Activated CD8-positive, alpha-beta memory T cell treated with anti-CD3 and anti-CD28 coated beads, Interleukin-2, amount 50 U/mL, for 24 hours (primary cell): ENCODE data around the gene MGLL.
"Not testable (repeated sequence)": the region's sequence is repeated elsewhere in the genome, so short reads cannot be mapped to it uniquely, and the experiment has no call there.

Experiments
- DNase-seq: peaks from one replicate; pipeline ENCODE4 v3.0.0-alpha.2; 2020; ENCODE audit errors: extremely low read depth

The MGLL gene

DNA sequence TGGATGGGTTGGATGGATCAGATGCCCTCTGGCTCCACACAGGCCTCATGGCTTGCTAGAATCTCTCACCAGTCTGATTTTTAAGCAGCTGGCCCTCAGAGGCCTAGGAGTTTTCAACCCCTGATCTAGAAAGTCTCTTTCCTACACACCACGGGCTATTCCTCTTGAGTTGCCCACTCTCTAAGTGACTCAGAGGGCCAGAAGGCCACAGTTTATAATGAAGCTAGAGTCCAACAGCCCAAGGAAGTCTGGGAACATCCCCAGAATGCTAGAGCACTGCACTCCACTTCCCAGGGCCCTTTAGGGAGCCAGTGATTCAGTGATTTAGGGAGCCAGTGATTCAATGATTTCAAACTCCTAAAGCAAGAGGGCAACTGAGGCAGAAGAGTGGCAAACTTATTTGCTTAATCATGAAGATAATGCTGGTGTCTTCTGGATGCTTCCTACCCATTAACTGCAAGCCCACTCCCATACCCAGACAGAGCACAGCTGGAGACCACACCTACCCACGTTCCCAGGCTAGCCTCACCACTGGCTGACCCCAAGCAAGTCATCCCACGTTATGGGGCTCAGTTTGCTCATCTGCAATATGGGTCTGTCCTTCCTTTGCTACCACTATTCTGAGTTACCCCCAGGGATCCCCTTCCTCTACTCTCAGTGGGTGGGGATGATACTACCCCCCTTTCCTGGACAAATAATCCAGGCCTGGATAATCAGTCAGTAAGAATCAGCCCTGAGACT is 112.8 kb downstream of the MGLL start:
- no peak for DNase-seq

- no peak for DNase-seq
Observed at GRCh38 chr3:127708837-127709236, 113.5 kb downstream of the MGLL start.

- no peak for DNase-seq
Observed at GRCh38 chr3:127707851-127708411, 114.4 kb downstream of the MGLL start.

DNA sequence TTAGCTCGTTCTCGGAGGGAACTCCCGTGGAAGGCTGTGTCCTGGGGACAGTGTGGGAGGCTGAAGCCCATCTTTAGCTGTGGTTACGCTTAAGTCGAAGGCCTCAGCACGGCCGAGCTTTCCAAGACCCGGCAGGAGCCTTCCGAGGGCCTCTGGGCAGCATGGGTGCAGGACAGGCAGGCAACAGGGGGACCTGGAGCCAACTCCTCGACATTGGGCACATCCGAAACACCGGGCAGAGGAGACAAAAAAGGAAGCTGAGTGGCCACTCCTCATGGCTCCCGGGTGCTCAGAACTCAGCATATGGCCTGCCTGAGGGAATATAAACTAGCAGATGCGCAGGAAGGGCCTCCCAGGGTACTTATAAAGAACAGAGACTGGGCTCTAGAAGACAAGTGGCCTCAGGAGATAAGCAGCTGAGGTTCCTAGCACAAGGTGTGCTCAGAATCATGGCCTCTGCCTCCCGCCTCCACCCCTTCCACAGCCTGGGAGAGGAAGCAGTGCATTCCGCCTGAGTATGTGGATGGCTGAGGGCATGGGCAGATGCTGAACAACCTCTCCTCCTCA is 115.4 kb downstream of the MGLL start:
- no peak for DNase-seq

DNA sequence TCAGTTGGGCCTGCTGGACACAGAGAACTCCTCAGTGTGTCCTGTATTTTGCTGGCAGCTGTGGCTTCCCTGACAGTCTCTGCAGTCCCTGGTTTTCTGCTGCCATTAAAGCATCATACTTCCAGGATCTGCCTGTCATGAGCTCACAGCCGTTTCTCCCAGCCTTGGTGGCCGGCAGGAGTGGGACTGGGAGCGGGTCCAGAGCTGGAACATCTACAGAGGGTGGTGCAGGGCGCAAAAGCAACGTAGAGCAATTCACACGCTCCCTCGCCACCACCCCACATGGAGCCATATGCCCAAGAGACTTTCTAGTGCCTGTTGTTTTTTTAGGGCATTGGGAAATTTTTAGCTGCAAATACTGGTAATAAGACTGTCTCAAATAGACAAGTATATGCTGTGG is 116.0 kb downstream of the MGLL start:
- DNase-seq = no peak

DNA sequence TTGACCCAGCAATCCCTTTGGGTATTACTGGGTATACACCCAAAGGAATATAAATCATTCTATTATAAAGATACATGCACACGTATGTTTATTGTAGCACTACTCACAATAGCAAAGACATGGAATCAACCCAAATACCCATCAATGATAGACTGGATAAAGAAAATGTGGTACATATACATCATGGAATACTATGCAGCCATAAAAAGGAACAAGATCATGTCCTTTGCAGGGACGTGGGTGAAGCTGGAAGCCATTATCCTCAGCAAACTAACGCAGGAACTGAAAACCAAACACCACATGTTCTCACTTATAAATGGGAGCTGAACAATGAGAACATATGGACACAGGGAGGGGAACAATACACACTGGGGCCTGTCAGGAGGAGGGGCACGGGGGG is 117.5 kb downstream of the MGLL start:
- DNase-seq = not testable (repeated sequence)

GRCh38 chr3:127702151-127702578 is 120.2 kb downstream of the MGLL start:
- no peak for DNase-seq

DNA sequence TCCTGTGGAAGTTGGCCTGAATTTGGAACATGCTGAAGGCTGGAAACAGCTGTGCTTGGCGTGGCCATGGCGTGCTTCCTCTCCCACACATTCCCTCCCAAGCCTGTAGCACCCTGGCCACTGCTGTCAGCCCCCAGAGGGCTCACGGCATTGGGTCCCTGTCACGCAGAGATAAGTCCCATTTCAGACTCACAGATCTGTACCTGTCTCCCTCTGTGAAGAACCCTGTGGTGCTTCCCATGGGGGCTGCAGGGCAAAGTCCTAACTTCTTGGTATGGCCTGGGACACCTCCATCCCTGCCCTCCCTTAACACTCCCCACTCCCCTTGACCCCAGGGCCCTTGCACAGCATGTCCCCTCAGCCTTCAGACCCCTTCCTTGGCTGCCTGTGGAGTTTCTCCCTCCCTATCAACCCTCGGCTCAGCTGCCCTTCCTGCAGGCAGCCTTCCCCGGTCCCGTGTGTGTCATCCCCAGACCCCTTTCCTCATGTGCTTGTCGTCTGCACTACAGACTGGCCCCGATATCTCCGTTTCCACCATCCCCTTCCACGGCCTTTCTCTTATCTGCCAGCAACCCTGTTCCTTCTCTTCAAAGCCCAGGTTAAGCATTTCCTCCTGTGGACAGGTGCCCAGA is 120.9 kb downstream of the MGLL start:
- no peak for DNase-seq

- DNase-seq = no peak
Observed at GRCh38 chr3:127700406-127700805, 121.9 kb downstream of the MGLL start.

DNA sequence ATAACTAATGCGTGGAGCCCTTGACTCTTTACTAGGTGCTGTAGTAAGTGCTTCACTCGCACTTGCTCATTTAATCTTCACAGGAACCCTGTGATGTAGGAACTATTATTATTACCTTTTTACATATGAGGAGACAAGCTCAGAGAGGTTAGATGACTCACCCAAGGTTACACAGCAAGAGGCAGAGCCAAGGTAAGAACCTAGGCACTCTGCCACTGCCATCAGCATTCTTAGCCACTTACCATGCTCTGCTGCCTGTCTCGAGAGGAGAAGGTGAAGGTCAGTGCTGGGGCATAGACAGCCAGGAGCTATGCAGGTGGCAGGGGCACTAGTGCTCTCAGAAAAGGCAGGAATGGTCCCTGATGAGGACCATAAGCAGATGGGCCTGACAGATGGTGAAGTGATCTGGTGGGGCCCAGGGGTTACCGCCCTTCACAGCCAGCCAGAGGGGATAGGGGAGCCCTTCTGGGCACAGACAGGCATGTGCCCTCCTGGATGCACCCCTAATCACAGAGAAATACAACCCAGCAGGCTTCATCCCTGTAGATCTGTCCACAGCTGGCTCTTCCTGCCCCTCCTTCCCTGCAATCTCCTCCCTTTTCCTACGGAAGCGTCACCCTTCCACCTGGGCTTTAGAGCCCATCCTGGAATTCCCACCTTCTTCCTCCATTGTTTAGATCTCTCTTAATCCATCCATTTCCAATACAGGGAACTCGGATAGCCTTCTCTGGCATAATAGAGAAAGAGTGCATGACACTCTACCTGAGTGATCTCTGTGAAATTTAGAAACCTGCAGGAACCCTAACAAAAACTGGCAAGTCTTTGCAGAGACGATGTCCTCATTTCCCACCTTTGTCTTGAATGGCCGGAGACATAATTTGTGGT is 122.7 kb downstream of the MGLL start:
- DNase-seq = no peak

DNA sequence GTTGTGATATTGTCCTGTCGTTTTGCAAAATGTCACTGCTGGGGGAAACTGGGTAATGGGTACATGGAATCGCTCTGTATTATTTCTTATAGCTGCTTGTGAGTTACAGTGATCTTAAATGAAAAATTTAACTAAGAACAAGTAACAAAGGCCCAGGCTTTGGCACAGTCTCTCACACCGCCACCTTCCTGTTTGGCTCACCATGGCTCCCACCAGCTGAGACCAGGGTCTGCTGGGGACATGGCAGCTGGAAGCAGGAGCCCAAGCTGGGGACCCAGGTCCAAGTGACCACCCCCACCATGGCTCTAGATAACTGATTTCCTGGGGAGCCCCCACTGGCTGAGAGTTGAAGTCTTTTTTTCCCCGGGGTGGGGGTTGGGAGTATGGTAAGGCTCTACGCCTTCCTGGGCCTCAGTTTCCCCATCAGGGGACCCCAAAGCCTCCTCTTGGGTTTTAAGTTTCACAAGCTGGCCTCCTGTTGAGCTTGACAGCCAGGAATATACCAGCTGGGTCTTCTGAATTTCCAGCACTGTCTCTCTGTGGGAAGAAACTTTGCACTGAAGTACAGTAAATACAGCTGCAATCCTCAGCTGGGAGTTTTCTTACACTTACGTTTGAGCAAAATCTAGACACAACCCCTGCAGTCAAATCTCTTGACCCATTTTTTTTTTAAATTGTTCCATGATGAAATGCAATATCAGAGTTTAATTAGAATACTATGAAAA is 123.5 kb downstream of the MGLL start:
- DNase-seq = no peak

GRCh38 chr3:127698286-127698685 is 124.0 kb downstream of the MGLL start:
- no peak for DNase-seq

GRCh38 chr3:127697551-127698240 is 124.6 kb downstream of the MGLL start:
- DNase-seq = no peak

- DNase-seq = no peak
Observed at GRCh38 chr3:127694467-127695215, 127.7 kb downstream of the MGLL start.

DNA sequence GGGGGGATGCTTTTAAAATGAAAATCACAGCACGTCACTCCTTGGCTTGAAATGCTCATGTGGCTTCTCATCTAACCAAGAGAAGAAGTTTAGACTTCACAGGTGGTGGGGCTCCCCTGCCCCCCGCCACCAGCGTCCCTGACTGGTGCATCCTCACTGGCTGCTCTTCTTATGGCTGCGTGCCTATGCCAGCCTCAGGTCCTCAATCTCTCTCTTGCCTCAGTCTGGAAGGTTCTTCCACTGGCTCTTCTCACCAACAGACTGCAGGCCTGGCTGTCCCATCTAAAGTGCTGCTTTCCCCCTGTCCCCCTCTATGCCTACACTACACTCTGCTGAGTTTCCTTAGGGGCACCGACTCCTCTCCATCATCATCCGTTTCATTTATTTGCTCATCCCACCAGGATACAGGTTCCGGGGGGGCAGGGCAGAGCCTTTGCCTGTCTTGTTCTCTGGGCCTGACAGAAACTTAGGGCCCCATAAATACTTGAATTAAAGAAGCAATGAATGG is 128.9 kb downstream of the MGLL start:
- DNase-seq = no peak

DNA sequence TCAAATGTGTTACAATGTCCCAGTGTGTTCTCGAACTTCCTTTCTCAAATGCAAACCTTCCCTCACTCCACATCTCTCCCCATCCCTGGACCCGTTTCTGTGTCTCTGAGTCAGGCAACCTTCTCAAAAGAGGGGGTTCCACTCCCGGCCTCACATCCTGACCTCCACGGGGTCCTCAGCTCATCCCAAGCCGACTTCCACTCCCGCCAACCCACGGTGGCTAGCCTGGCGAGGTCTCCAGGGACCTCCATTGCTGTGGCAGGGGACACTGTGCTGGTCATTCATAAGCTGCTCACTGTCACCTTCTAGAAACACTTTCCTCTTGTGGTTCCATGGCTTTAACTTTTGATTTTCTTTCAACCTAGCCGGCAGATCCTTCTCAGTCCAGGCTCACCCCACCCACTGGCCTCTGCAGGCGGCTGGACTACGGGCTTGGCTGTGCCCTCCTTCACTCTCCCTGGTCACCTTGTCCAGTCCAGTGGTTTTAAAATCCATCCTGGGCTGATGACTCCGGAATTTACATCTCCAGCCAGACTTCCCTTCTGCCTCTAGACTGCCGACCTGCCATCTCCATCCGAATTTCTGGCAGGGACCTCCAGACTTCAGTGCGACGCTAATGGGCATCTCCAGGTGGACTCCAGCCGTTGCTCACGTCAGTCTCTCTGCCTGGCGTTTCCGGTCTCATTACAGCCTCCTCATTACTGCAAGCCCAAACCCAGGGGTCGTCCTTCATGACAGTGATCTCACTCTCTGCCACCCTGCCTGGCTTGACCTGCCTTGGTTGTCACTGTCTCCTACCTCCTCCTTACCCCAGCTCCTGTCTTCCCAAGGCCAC is 129.6 kb downstream of the MGLL start:
- DNase-seq = no peak

- DNase-seq = no peak
Observed at GRCh38 chr3:127691974-127692373, 130.3 kb downstream of the MGLL start.

DNA sequence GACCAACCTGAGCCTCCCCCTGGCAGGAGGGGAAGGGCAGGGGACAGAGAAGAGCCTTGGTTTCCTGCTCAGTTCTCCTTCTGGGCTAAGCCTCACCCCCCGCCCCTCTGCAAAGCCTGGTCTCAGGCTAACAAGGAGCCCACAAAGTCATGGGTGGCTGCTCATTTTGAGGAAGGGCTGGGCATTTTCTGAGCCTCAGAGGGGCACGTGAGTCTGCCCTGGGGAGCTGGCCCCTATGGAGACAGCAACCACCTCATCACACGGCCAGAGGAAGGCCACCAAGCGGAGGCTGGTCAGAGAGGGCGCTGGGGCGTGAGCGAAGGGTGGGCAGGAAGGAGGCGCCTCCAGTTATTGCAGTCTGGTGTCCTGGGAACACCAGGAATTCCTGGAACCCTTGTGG is 130.8 kb downstream of the MGLL start:
- DNase-seq = no peak
